ENCODE data around the gene APLNR. TPM values are rescaled to one million over a fixed set of nuclear protein-coding genes. Genes with fewer than 3 reads are reported as not detected.

The APLNR gene
- total and polyA plus RNA-seq, 10 of the 15 experiments (the other 5 are each of a cell fraction or from before 2014, with no cell fraction given) = 0.11 TPM; not detected in 9

DNA sequence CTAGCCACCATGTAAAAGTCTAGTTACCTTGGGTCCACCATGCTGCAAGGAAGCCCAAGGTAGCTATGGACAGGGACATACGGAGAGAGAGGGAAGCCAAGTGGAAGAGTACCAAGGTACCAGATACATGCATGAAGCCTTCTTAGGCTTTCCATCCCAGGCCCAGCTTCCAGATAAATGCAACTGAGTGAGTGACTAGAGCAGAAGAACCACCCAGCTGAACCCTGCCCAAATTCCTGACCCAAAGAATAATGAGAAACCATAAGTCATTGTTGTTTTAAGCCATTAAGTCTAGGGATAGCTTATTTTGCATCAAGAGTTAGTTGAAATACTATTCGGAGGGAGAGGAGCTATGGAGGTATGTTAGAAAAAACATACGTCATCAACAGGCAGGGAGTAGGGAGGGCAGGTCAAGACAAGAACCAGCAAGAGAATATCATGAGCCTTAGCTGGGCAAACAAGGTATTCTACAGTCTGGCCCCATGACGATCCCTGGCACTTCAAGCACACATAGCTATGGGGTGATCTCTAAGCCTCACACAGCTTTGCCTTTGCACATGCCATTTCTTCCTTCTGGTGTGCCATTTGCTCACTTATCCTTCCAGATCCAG is 36.5 kb upstream of the APLNR start (continued):
- TF ChIP-seq CTCF (IDR thresholded peaks at IDR 0.05 in 2 of 3, conservative IDR thresholded peaks at IDR 0.05 in 1 of 3; ENCODE audit: control insufficient read depth in 2 of 3, extremely low read depth in 1 of 3, insufficient read depth in 1 of 3, low read depth in 3 of 3, low read length in 3 of 3) (no peak), IRF4 (IDR thresholded peaks at IDR 0.05; ENCODE audit: low read depth, low read length) (no peak), ZNF207 (IDR thresholded peaks at IDR 0.05; ENCODE audit: borderline replicate concordance) (no peak), RELA (IDR thresholded peaks at IDR 0.05; ENCODE audit: borderline replicate concordance, partially characterized antibody) (no peak), POLR2A (IDR thresholded peaks at IDR 0.05; ENCODE audit: low read depth, low read length) (no peak), IKZF1 (conservative IDR thresholded peaks at IDR 0.05) (no peak)

DNA sequence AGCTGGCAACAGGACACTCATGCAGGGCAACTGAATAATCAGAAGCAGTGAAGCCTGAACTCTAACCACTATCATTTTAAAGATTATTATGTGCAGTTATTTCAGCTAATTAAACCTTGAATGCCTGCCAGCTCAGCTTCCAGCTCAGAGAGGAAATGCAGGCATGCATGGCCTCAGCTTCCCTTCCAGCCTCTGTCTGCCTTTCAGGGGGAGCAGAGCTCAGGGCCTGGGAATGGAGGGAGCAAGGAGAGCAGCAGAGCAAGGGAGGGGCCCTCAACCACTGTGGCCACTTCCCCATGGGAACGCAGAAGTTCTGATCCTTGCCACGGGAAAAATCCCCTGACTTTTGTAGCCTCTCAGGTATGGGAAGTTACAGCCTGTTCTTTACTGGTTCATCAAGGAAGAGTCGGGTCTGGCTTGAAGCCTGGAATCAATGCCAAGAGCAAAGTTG is 32.5 kb upstream of the APLNR start:
- no TSS peak for BruUV-seq (replicated peaks)
- FAIRE-seq = no peak
- Histone ChIP-seq H2AFZ (ENCODE audit: control insufficient read depth, low read depth, low read length) (no peak overlapping the region), H3K4me1 (ENCODE audit: control insufficient read depth, insufficient read depth, low read length) (no peaks in the 10 kb centered on the region), H4K20me1 (ENCODE audit: control insufficient read depth, insufficient read depth) (no peaks in the 10 kb centered on the region), H3K79me2 (ENCODE audit: control insufficient read depth, insufficient read depth, low read length) (no peaks in the 10 kb centered on the region), H3K9me3 (replicated peaks; ENCODE audit: control insufficient read depth, insufficient read depth, low read length) (no peaks in the 10 kb centered on the region; the same call in 2 of the 3 replicates), H3K36me3 (ENCODE audit: control insufficient read depth in 2 of 2, insufficient read depth in 2 of 2, low read length in 1 of 2) (no peaks in the 10 kb centered on the region), H3K27me3 (replicated peaks in 1 of 2; ENCODE audit: control insufficient read depth in 2 of 2, insufficient read depth in 2 of 2, low read length in 1 of 2) (no peaks in the 10 kb centered on the region; a peak in 1 of 4 replicates), H3K27ac (ENCODE audit: control insufficient read depth, insufficient read depth) (no peak overlapping the region), H3K9ac (ENCODE audit: control insufficient read depth, insufficient read depth, low read length) (no peak overlapping the region), H3K4me3 (no peak overlapping the region), H3K4me2 (ENCODE audit: control insufficient read depth, insufficient read depth) (no peak overlapping the region)
- ChIA-PET POLR2A (no interaction called here), RAD21 (ENCODE audit: unreplicated experiment) (interaction anchor here (1.0 kb wide), 1 partner anchor 20 kb away, joined by 3 read pairs; no protein-coding TSS in a partner anchor), SMC1A (ENCODE audit: uncharacterized antibody, unreplicated experiment) (interaction anchor here (0.9 to 1.2 kb wide), 2 partner anchors 17 to 428 kb away, joined by 3 read pairs; no protein-coding TSS in a partner anchor), CTCF (interaction anchor here (1.2 to 1.9 kb wide), 2 partner anchors 8 to 20 kb away, joined by 3 to 5 read pairs; no protein-coding TSS in a partner anchor)
- no peak for TF ChIP-seq ZNF24 (IDR thresholded peaks at IDR 0.05)
- no peak for TF ChIP-seq IKZF2 (IDR thresholded peaks at IDR 0.05)
- TF ChIP-seq POLR2A (IDR thresholded peaks at IDR 0.05; ENCODE audit: low read depth, low read length) = no peak
- TF ChIP-seq, protein P1, sequence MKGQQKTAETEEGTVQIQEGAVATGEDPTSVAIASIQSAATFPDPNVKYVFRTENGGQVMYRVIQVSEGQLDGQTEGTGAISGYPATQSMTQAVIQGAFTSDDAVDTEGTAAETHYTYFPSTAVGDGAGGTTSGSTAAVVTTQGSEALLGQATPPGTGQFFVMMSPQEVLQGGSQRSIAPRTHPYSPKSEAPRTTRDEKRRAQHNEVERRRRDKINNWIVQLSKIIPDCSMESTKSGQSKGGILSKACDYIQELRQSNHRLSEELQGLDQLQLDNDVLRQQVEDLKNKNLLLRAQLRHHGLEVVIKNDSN (IDR thresholded peaks at IDR 0.05; ENCODE audit: borderline replicate concordance, extremely low read length, insufficient read depth, low read depth, low read length) = no peak
- in situ Hi-C loops (cut with MboI) = loop anchor here (25.0 kb wide), 1 partner anchor 1332 kb away; the partner anchor contains the start of gene OR5I1
- no peak for DNase-seq (ENCODE audit: low read depth, low spot score)
- intact Hi-C loops (cut with micrococcal nuclease; ENCODE audit: unreplicated experiment) = loop anchor here (10.0 kb wide), 2 partner anchors 75 to 645 kb away; no protein-coding TSS in a partner anchor
- ATAC-seq = no peak
- 0% methylated on average over 3 of the region's 3 CpGs for WGBS (ENCODE audit: insufficient coverage, insufficient replicate concordance, low lambda C conversion rate, missing lambda C conversion rate)
